DOHH2 (cell line): ENCODE data around the gene MUC7.

Experiments
- H3F3A ChIP-seq: fragments of 200-600 bp; sonication (generic), shearing (Covaris generic); 2 replicates; pipeline ENCODE4 v1.6.0; 2016; ENCODE audit warnings: antibody characterized with exemption, mild to moderate bottlenecking; ENCODE audit not compliant: control insufficient read depth, insufficient read depth
- H3K27ac ChIP-seq: fragments of 200-600 bp; sonication (generic); 2 replicates; pipeline ENCODE4 v1.5.1; 2014; ENCODE audit warnings: low read depth, mild to moderate bottlenecking, low read length, moderate library complexity
- H3K27me3 ChIP-seq: fragments of 200-600 bp; sonication (generic); 2 replicates; pipeline ENCODE4 v1.6.1; 2014; ENCODE audit warnings: mild to moderate bottlenecking, low read length, mixed read lengths; ENCODE audit not compliant: control insufficient read depth
- H3K36me3 ChIP-seq: fragments of 200-600 bp; sonication (generic); 2 replicates; pipeline ENCODE4 v1.6.1; 2014; ENCODE audit warnings: mild to moderate bottlenecking, low read length, moderate library complexity, mixed read lengths; ENCODE audit not compliant: control insufficient read depth
- H3K4me1 ChIP-seq: fragments of 200-600 bp; sonication (generic); 2 replicates; pipeline ENCODE4 v1.6.1; 2014; ENCODE audit warnings: mild to moderate bottlenecking, low read length, mixed read lengths; ENCODE audit not compliant: control insufficient read depth
- H3K4me2 ChIP-seq: fragments of 200-600 bp; sonication (generic); 2 replicates; pipeline ENCODE4 v1.6.0; 2014; ENCODE audit warnings: mild to moderate bottlenecking, low read length, moderate library complexity
- H3K4me3 ChIP-seq: fragments of 200-600 bp; sonication (generic); 2 replicates; pipeline ENCODE4 v1.5.1; 2014; ENCODE audit warnings: mild to moderate bottlenecking, low read length, mixed read lengths
- H3K79me2 ChIP-seq: fragments of 200-600 bp; sonication (generic); 2 replicates; pipeline ENCODE4 v1.6.1; 2014; ENCODE audit warnings: mild to moderate bottlenecking, low read length, mixed read lengths; ENCODE audit not compliant: control insufficient read depth
- H3K9me2 ChIP-seq: fragments of 200-600 bp; sonication (generic); replicated peaks from 2 replicates; pipeline ENCODE4 v1.6.1; 2014; ENCODE audit warnings: mild to moderate bottlenecking, low read length, mixed read lengths; ENCODE audit not compliant: control insufficient read depth
- H3K9me3 ChIP-seq: fragments of 200-600 bp; sonication (generic); 2 replicates; pipeline ENCODE4 v1.6.1; 2014; ENCODE audit warnings: antibody characterized with exemption, low read length, mixed read lengths; ENCODE audit not compliant: control insufficient read depth, insufficient read depth
- H4K20me1 ChIP-seq: fragments of 200-600 bp; sonication (generic); 2 replicates; pipeline ENCODE4 v1.6.0; 2014; ENCODE audit warnings: low read depth, mild to moderate bottlenecking, antibody characterized with exemption, low read length, moderate library complexity; ENCODE audit not compliant: control insufficient read depth, insufficient read depth
- EZH2phosphoT487 ChIP-seq: fragments of 200-600 bp; sonication (generic); IDR thresholded peaks from 2 replicates; pipeline ENCODE4 v1.6.1; 2017; ENCODE audit warnings: borderline replicate concordance, mild to moderate bottlenecking, antibody characterized with exemption, low read length, moderate library complexity, mixed read lengths
- TF ChIP-seq, protein P1 (sequence below): fragments of 200-600 bp; sonication (generic); IDR thresholded peaks from one replicate; pipeline ENCODE4 v1.5.1; 2014; ENCODE audit warnings: antibody characterized with exemption, mild to moderate bottlenecking, low read depth, low read length; ENCODE audit not compliant: poor library complexity, severe bottlenecking

MUC7 gene

GRCh38 chr4:70505151-70505748, 33.3 kb downstream of the MUC7 start:
- Histone ChIP-seq H3K4me2 (no peak overlapping the region), H3K27ac (no peak overlapping the region), H3K4me3 (no peak overlapping the region), H3K36me3 (no peaks in the 10 kb centered on the region), H3K4me1 (peaks cover 12% of the 10 kb centered on the region), H3K9me2 (no peaks in the 10 kb centered on the region), H3K27me3 (no peaks in the 10 kb centered on the region), H3F3A (no peaks in the 10 kb centered on the region), H3K79me2 (no peaks in the 10 kb centered on the region), H4K20me1 (no peaks in the 10 kb centered on the region), H3K9me3 (no peaks in the 10 kb centered on the region)
- TF ChIP-seq EZH2phosphoT487: no peak
- TF ChIP-seq, protein P1, sequence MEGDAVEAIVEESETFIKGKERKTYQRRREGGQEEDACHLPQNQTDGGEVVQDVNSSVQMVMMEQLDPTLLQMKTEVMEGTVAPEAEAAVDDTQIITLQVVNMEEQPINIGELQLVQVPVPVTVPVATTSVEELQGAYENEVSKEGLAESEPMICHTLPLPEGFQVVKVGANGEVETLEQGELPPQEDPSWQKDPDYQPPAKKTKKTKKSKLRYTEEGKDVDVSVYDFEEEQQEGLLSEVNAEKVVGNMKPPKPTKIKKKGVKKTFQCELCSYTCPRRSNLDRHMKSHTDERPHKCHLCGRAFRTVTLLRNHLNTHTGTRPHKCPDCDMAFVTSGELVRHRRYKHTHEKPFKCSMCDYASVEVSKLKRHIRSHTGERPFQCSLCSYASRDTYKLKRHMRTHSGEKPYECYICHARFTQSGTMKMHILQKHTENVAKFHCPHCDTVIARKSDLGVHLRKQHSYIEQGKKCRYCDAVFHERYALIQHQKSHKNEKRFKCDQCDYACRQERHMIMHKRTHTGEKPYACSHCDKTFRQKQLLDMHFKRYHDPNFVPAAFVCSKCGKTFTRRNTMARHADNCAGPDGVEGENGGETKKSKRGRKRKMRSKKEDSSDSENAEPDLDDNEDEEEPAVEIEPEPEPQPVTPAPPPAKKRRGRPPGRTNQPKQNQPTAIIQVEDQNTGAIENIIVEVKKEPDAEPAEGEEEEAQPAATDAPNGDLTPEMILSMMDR: peak; percentile 92

DNA sequence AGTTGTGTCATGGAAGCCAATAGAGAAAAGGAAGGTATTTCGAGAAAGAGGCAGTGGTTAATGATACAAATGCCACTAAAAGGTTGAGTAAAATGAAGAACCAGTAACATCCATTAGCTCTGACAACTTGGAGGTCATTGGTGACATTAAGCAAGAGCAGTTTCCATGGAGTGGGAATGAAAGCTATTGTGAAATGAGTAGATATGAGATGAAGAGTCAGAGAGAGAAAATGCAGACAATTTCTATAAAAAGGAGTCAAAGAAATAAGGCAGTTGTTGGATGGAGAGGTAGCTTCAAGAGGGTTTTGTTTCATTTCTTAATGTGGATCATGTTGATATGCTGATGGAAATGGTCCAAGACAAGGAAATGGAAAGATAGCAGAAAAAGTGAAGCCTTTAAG, 36.8 kb downstream of the MUC7 start:
- Histone ChIP-seq H3K9me3 (no peaks in the 10 kb centered on the region), H3K4me1 (peaks cover 9% of the 10 kb centered on the region), H3K79me2 (no peaks in the 10 kb centered on the region), H3F3A (no peaks in the 10 kb centered on the region), H3K9me2 (no peaks in the 10 kb centered on the region), H3K27me3 (no peaks in the 10 kb centered on the region), H3K4me3 (no peak overlapping the region), H3K4me2 (no peak overlapping the region), H3K36me3 (no peaks in the 10 kb centered on the region), H3K27ac (no peak overlapping the region), H4K20me1 (no peaks in the 10 kb centered on the region)
- TF ChIP-seq EZH2phosphoT487: no peak
- TF ChIP-seq, protein P1: no peak

GRCh38 chr4:70511365-70511764, 39.4 kb downstream of the MUC7 start:
- Histone ChIP-seq H3K4me3 (no peak overlapping the region), H3K9me2 (no peaks in the 10 kb centered on the region), H3F3A (no peaks in the 10 kb centered on the region), H3K79me2 (no peaks in the 10 kb centered on the region), H3K36me3 (no peaks in the 10 kb centered on the region), H3K27me3 (no peaks in the 10 kb centered on the region), H3K9me3 (no peaks in the 10 kb centered on the region), H3K4me1 (no peaks in the 10 kb centered on the region), H3K4me2 (no peak overlapping the region), H4K20me1 (no peaks in the 10 kb centered on the region), H3K27ac (no peak overlapping the region)
- TF ChIP-seq, protein P1: no peak
- no peak for TF ChIP-seq EZH2phosphoT487
